IMR-90 (cell line): Measurements from ENCODE around the gene PGLYRP3. TPM values are rescaled to one million over a fixed set of nuclear protein-coding genes. Genes with fewer than 3 reads are reported as not detected.

ENCODE experiments used
- ATAC-seq: fragments of 200-7000 bp; cut with Tn5 transposase; 2 replicates; pipeline ENCODE4 v1.9.1; 2020; ENCODE audit warnings: low read depth, mild to moderate bottlenecking, moderate library complexity
- BruUV-seq: library from RNA; stranded (reverse); fragments of 400-500 nt; replicated peaks from 2 replicates; lab custom pipeline; 2021; lab: Mats Ljungman, UMichigan
- CTCF ChIA-PET: fragments of 300-600 bp; formaldehyde crosslinking; extraction: SDS; loops from one replicate; lab custom pipeline; 2021; ENCODE audit warnings: antibody characterized with exemption; lab: Yijun Ruan, JAX
- POLR2A ChIA-PET: fragments of 300-600 bp; sonication (Branson Sonifier 250); formaldehyde crosslinking; loops from one replicate; lab custom pipeline; 2022; ENCODE audit warnings: antibody characterized with exemption; ENCODE audit not compliant: unreplicated experiment; lab: Charles Lee
- DNase-seq: peaks from one replicate; pipeline ENCODE4 v3.0.0; 2013
- H2AFZ ChIP-seq: replicated peaks from 2 replicates; pipeline ENCODE3; 2013; ENCODE audit warnings: low read length, mild to moderate bottlenecking; ENCODE audit not compliant: poor library complexity
- H2AK5ac ChIP-seq: 2 replicates; pipeline ENCODE4 v1.6.1; 2013; ENCODE audit warnings: low read depth, low read length, inconsistent platforms
- H2AK9ac ChIP-seq: replicated peaks from 2 replicates; pipeline ENCODE3; 2013; ENCODE audit warnings: mild to moderate bottlenecking, low read depth, low read length, moderate library complexity; ENCODE audit not compliant: poor library complexity
- H2BK120ac ChIP-seq: 2 replicates; pipeline ENCODE4 v1.6.1; 2013; ENCODE audit warnings: low read depth, low read length, inconsistent platforms
- H2BK15ac ChIP-seq: 3 replicates; pipeline ENCODE4 v1.6.1; 2013; ENCODE audit warnings: low read depth, low read length, inconsistent platforms
- H2BK20ac ChIP-seq: 2 replicates; pipeline ENCODE4 v1.6.1; 2013; ENCODE audit warnings: low read depth, mild to moderate bottlenecking, inconsistent platforms, low read length, moderate library complexity
- H2BK5ac ChIP-seq: 2 replicates; pipeline ENCODE4 v1.6.1; 2013; ENCODE audit warnings: mild to moderate bottlenecking, low read depth, low read length, inconsistent platforms; ENCODE audit not compliant: poor library complexity, severe bottlenecking
- H3K14ac ChIP-seq: replicated peaks from 2 replicates; pipeline ENCODE4 v1.6.1; 2013; ENCODE audit warnings: low read depth, low read length, inconsistent platforms
- H3K18ac ChIP-seq: 2 replicates; pipeline ENCODE4 v1.6.1; 2013; ENCODE audit warnings: low read depth, low read length, control low read depth
- H3K23ac ChIP-seq: 2 replicates; pipeline ENCODE4 v1.6.1; 2013; ENCODE audit warnings: low read depth, low read length, inconsistent platforms
- H3K27ac ChIP-seq: 2 replicates; pipeline ENCODE4 v1.5.1; 2013; ENCODE audit warnings: mild to moderate bottlenecking, control low read depth, low read length; ENCODE audit not compliant: insufficient read depth
- H3K27me3 ChIP-seq: 2 replicates; pipeline ENCODE4 v1.6.1; 2013; ENCODE audit warnings: low read length; ENCODE audit not compliant: control insufficient read depth, insufficient read depth
- H3K36me3 ChIP-seq: 2 replicates; pipeline ENCODE4 v1.6.1; 2013; ENCODE audit warnings: low read length, mixed read lengths; ENCODE audit not compliant: control insufficient read depth, insufficient read depth
- H3K4ac ChIP-seq: 2 replicates; pipeline ENCODE4 v1.6.1; 2013; ENCODE audit warnings: low read depth, low read length, inconsistent platforms
- H3K4me1 ChIP-seq: 2 replicates; pipeline ENCODE4 v1.6.1; 2013; ENCODE audit warnings: low read length, mixed read lengths; ENCODE audit not compliant: control insufficient read depth, insufficient read depth
- H3K4me2 ChIP-seq: 2 replicates; pipeline ENCODE4 v1.6.1; 2013; ENCODE audit warnings: low read depth, mild to moderate bottlenecking, control low read depth, low read length, moderate library complexity
- H3K4me3 ChIP-seq: 2 replicates; pipeline ENCODE4 v1.5.1; 2013; ENCODE audit warnings: low read depth, mild to moderate bottlenecking, control low read depth, low read length, moderate library complexity; ENCODE audit not compliant: insufficient read depth
- H3K56ac ChIP-seq: 2 replicates; pipeline ENCODE4 v1.6.1; 2013; ENCODE audit warnings: low read length, inconsistent platforms; ENCODE audit not compliant: insufficient read depth; ENCODE audit errors: extremely low read depth
- H3K79me1 ChIP-seq, 2 experiments: 2 replicates each; pipeline ENCODE4 v1.6.1; 2013; ENCODE audit warnings: low read length in 2 of 2, inconsistent platforms in 1 of 2, low read depth in 1 of 2
- H3K9ac ChIP-seq: 2 replicates; pipeline ENCODE4 v1.6.1; 2013; ENCODE audit warnings: low read depth, low read length, control low read depth
- H3K9me1 ChIP-seq: 2 replicates; pipeline ENCODE4 v1.6.1; 2013; ENCODE audit warnings: low read length, inconsistent platforms; ENCODE audit not compliant: insufficient read depth
- H3K9me3 ChIP-seq: 2 replicates; pipeline ENCODE4 v1.6.1; 2013; ENCODE audit warnings: low read length; ENCODE audit not compliant: control insufficient read depth, insufficient read depth
- H4K20me1 ChIP-seq: 2 replicates; pipeline ENCODE4 v1.6.1; 2013; ENCODE audit warnings: low read length, inconsistent platforms; ENCODE audit not compliant: insufficient read depth
- H4K5ac ChIP-seq: 2 replicates; pipeline ENCODE4 v1.6.1; 2013; ENCODE audit warnings: mild to moderate bottlenecking, low read depth, low read length, control low read depth
- H4K8ac ChIP-seq, 2 experiments: 2 replicates each; pipeline ENCODE4 v1.6.1; 2013; ENCODE audit warnings: low read depth in 2 of 2, low read length in 2 of 2, control low read depth in 1 of 2, inconsistent platforms in 1 of 2
- H4K91ac ChIP-seq: 2 replicates; pipeline ENCODE4 v1.6.1; 2013; ENCODE audit warnings: low read depth, low read length, inconsistent platforms; ENCODE audit not compliant: insufficient read depth
- BHLHE40 ChIP-seq: fragments of 150-350 bp; IDR thresholded peaks from 2 replicates; pipeline ENCODE4 v1.6.1; 2016; ENCODE audit warnings: mild to moderate bottlenecking, low read depth, low read length
- CEBPB ChIP-seq: IDR thresholded peaks from 2 replicates; pipeline ENCODE4 v1.6.1; 2012; ENCODE audit warnings: low read depth, low read length, improper control_type of control experiment
- CHD1 ChIP-seq: IDR thresholded peaks from 2 replicates; pipeline ENCODE4 v1.6.1; 2012; ENCODE audit warnings: low read depth, low read length, improper control_type of control experiment
- CTCF ChIP-seq: conservative IDR thresholded peaks from 2 replicates; pipeline ENCODE4 v1.5.1; 2012; ENCODE audit warnings: mild to moderate bottlenecking, low read depth, low read length, improper control_type of control experiment
- FOS ChIP-seq: fragments of 150-350 bp; IDR thresholded peaks from 2 replicates; pipeline ENCODE4 v1.6.1; 2016; ENCODE audit warnings: low read depth, low read length
- POLR2A ChIP-seq: IDR thresholded peaks from 2 replicates; pipeline ENCODE4 v1.6.1; 2012; ENCODE audit warnings: mild to moderate bottlenecking, low read depth, low read length
- RAD21 ChIP-seq: IDR thresholded peaks from 2 replicates; pipeline ENCODE4 v1.6.1; 2012; ENCODE audit warnings: low read length, improper control_type of control experiment
- RFX5 ChIP-seq: IDR thresholded peaks from 2 replicates; pipeline ENCODE4 v1.8.0; 2012; ENCODE audit warnings: low read depth, mild to moderate bottlenecking, low read length, moderate library complexity
- WGBS, 2 experiments: methylation state at CpG; one replicate each; pipeline versions ENCODE4 v1.1.5 to v1.1.7; 2013; ENCODE audit warnings: missing lambda C conversion rate in 2 of 2; ENCODE audit not compliant: insufficient read length in 1 of 2; ENCODE audit errors: extremely low coverage in 2 of 2; 5-methylcytosine and 5-hydroxymethylcytosine counted together
- dilution Hi-C: fragments of 300-500 bp; cut with HindIII; formaldehyde crosslinking; loops from one replicate; pipeline ENCODE4 v1.14.3; 2018; ENCODE audit warnings: low sequenced_read_pairs; ENCODE audit not compliant: unreplicated experiment
- in situ Hi-C: fragments of 300-500 bp; cut with MboI; formaldehyde crosslinking; loops from 3 replicates; pipeline ENCODE4 v1.14.3; 2019; ENCODE audit warnings: low sequenced_read_pairs, inconsistent platforms, mixed read lengths
- intact Hi-C: fragments of 100-400 bp; cut with micrococcal nuclease; formaldehyde crosslinking; loops from 2 replicates; pipeline ENCODE4 v1.10.0; 2022
- polyA plus RNA-seq, 3 experiments: library from polyadenylated mRNA; depleted of rRNA; stranded (reverse); fragments of >200 nt; gene quantifications; 2 replicates each; pipeline ENCODE4 v1.2.3, GENCODE V29; 2012; ENCODE audit warnings: low replicate concordance in 1 of 3
- total RNA-seq: library from RNA; depleted of rRNA; stranded (reverse); fragments of >200 nt; gene quantifications from 2 replicates; pipeline ENCODE4 v1.2.3, GENCODE V29; 2012

PGLYRP3 gene
- total and polyA plus RNA-seq, 2 of the 4 experiments (the other 2 are of a cell fraction): not detected

GRCh38 chr1:153356392-153357075 lies 43.8 kb upstream of the PGLYRP3 start:
- Histone ChIP-seq H3K27ac (no peak overlapping the region), H4K8ac (no peak overlapping the region), H3K4me3 (no peak overlapping the region), H3K18ac (no peak overlapping the region), H2BK15ac (no peak overlapping the region), H3K23ac (no peak overlapping the region), H4K91ac (no peak overlapping the region), H4K20me1 (no peaks in the 10 kb centered on the region), H2BK20ac (no peak overlapping the region), H3K9me1 (no peaks in the 10 kb centered on the region), H3K9me3 (no peaks in the 10 kb centered on the region), H4K5ac (no peak overlapping the region), H2BK5ac (no peak overlapping the region), H2AK9ac (no peak overlapping the region), H3K4ac (no peak overlapping the region), H3K4me2 (no peak overlapping the region), H3K56ac (no peak overlapping the region), H2AK5ac (no peak overlapping the region), H2BK120ac (no peak overlapping the region), H2AFZ (no peak overlapping the region), H3K36me3 (no peaks in the 10 kb centered on the region), H3K4me1 (no peaks in the 10 kb centered on the region), H3K79me1 (no peaks in the 10 kb centered on the region), H3K27me3 (peaks cover 9% of the 10 kb centered on the region; the same call in 1 of the 2 replicates), H3K9ac (no peak overlapping the region), H3K14ac (no peak overlapping the region)
- ChIA-PET CTCF (interaction anchor here (1.2 to 3.8 kb wide), 4 partner anchors 16 to 138 kb away, joined by 3 to 41 read pairs (median 6); no protein-coding TSS in a partner anchor), POLR2A (no interaction called here)
- intact Hi-C loops (no loop called here), dilution Hi-C loops (no loop called here), in situ Hi-C loops (no loop called here)
- DNase-seq (no peak), ATAC-seq (no peak)
- 77% methylated on average over 2 of the region's 8 CpGs; no CpG with 5 or more reads in 1 of the 2 experiments for WGBS, 2 experiments
- TF ChIP-seq CHD1 (no peak), POLR2A (no peak), RAD21 (no peak), RFX5 (no peak), FOS (no peak), CTCF (no peak), BHLHE40 (no peak), CEBPB (no peak)
- no TSS peak for BruUV-seq
